GM19467 (cell line): ENCODE results near the gene SP140L.
"Not testable (repeated sequence)": the region's sequence is repeated elsewhere in the genome, so short reads cannot be mapped to it uniquely, and the experiment has no call there.

Source experiments
- ATAC-seq: cut with Tn5 transposase; IDR thresholded peaks from one replicate; pipeline ENCODE4 v1.9.1; 2021; ENCODE audit warnings: mild to moderate bottlenecking, moderate library complexity; ENCODE audit not compliant: unreplicated experiment

Gene SP140L

GRCh38 chr2:230362030-230362691, 35.2 kb downstream of the SP140L start:
- ATAC-seq: no peak

GRCh38 chr2:230382108-230382507, 55.1 kb downstream of the SP140L start:
- ATAC-seq: no peak

GRCh38 chr2:230383453-230383852, 56.5 kb downstream of the SP140L start:
- no peak for ATAC-seq

GRCh38 chr2:230384986-230385385, 58.0 kb downstream of the SP140L start:
- no peak for ATAC-seq

- no peak for ATAC-seq
Measured at GRCh38 chr2:230394301-230394700, 67.3 kb downstream of the SP140L start.

- ATAC-seq: not testable (repeated sequence)
Measured at GRCh38 chr2:230398698-230399097, 71.7 kb downstream of the SP140L start.

- ATAC-seq: no peak
Measured at GRCh38 chr2:230400041-230400440, 73.0 kb downstream of the SP140L start.

- ATAC-seq: no peak
Measured at GRCh38 chr2:230400454-230400853, 73.5 kb downstream of the SP140L start.

- not testable (repeated sequence) for ATAC-seq
Measured at GRCh38 chr2:230401026-230401425, 74.0 kb downstream of the SP140L start.

- no peak for ATAC-seq
Measured at GRCh38 chr2:230403746-230404145, 76.8 kb downstream of the SP140L start.

- ATAC-seq: no peak
Measured at GRCh38 chr2:230405824-230406223, 78.8 kb downstream of the SP140L start.

GRCh38 chr2:230408244-230408842, 81.3 kb downstream of the SP140L start:
- no peak for ATAC-seq

GRCh38 chr2:230409316-230409715, 82.3 kb downstream of the SP140L start:
- ATAC-seq: not testable (repeated sequence)

- ATAC-seq: no peak
Measured at GRCh38 chr2:230410263-230410662, 83.3 kb downstream of the SP140L start.

- no peak for ATAC-seq
Measured at GRCh38 chr2:230410861-230411569, 84.0 kb downstream of the SP140L start.

- ATAC-seq: peak; percentile 52
Measured at GRCh38 chr2:230411570-230412370, 84.8 kb downstream of the SP140L start.

GRCh38 chr2:230412371-230412711, 85.3 kb downstream of the SP140L start:
- ATAC-seq: no peak

- no peak for ATAC-seq
Measured at GRCh38 chr2:230412846-230413245, 85.9 kb downstream of the SP140L start.

GRCh38 chr2:230413479-230413878, 86.5 kb downstream of the SP140L start:
- ATAC-seq: no peak

- no peak for ATAC-seq
Measured at GRCh38 chr2:230414302-230414701, 87.3 kb downstream of the SP140L start.

GRCh38 chr2:230416061-230416721, 89.2 kb downstream of the SP140L start, which contains the start of gene SP100:
Gene SP100 (plus strand): TSS chr2:230416201. CDS start chr2:230416297, 96 bp downstream.
- peak; percentile 69 for ATAC-seq
